Hepatocyte (in vitro differentiated cells): Measurements from ENCODE around the gene HYAL1.

Source experiments
- CTCF ChIP-seq: fragments of 200-600 bp; sonication (generic); IDR thresholded peaks from 2 replicates; pipeline ENCODE4 v1.5.1; 2016; ENCODE audit warnings: antibody characterized with exemption, mild to moderate bottlenecking; ENCODE audit not compliant: poor library complexity
- EZH2 ChIP-seq: fragments of 200-600 bp; sonication (generic); IDR thresholded peaks from 2 replicates; pipeline ENCODE4 v1.6.1; 2016; ENCODE audit warnings: antibody characterized with exemption, mild to moderate bottlenecking, borderline replicate concordance
- EZH2phosphoT487 ChIP-seq: fragments of 200-600 bp; sonication (generic); IDR thresholded peaks from one replicate; pipeline ENCODE4 v1.6.1; 2018; ENCODE audit warnings: antibody characterized with exemption, mild to moderate bottlenecking, low read depth, moderate library complexity; ENCODE audit not compliant: unreplicated experiment, severe bottlenecking

GRCh38 chr3:50341537-50341936 is 38.2 kb upstream of the HYAL1 start:
- no peak for TF ChIP-seq CTCF
- no peak for TF ChIP-seq EZH2phosphoT487
- TF ChIP-seq EZH2 = no peak
